WTC11 (cell line): ENCODE data around the gene TIGAR. TPM values are rescaled to one million over a fixed set of nuclear protein-coding genes. Genes with fewer than 3 reads are reported as not detected.

ENCODE experiments used
- ATAC-seq: fragments of 200-7000 bp; cut with Tn5 transposase; 2 replicates; pipeline ENCODE4 v1.10.0; 2021; ENCODE audit warnings: mild to moderate bottlenecking, moderate library complexity
- CTCF ChIA-PET: fragments of 300-600 bp; sonication (Branson Sonifier 250); formaldehyde crosslinking; loops from one replicate; lab custom pipeline; 2021; ENCODE audit warnings: antibody characterized with exemption; lab: Charles Lee
- POLR2A ChIA-PET: fragments of 350-600 bp; sonication (Branson Sonifier 250); formaldehyde crosslinking; loops from one replicate; lab custom pipeline; 2021; ENCODE audit warnings: antibody characterized with exemption; lab: Charles Lee
- DNase-seq: peaks from one replicate; pipeline ENCODE4 v3.0.0; 2021; ENCODE audit warnings: low spot score
- H3K27ac Mint-ChIP-seq: 2 replicates; pipeline ENCODE4 v1.8.0; 2021; ENCODE audit warnings: mixed read lengths
- H3K27me3 Mint-ChIP-seq: 2 replicates; pipeline ENCODE4 v1.8.0; 2021; ENCODE audit warnings: low read depth, mild to moderate bottlenecking, moderate library complexity, mixed read lengths
- H3K36me3 Mint-ChIP-seq: 2 replicates; pipeline ENCODE4 v1.8.0; 2021; ENCODE audit warnings: mixed read lengths
- H3K4me1 Mint-ChIP-seq: 2 replicates; pipeline ENCODE4 v1.8.0; 2022; ENCODE audit warnings: mixed read lengths
- H3K4me3 Mint-ChIP-seq: 2 replicates; pipeline ENCODE4 v1.8.0; 2021; ENCODE audit warnings: mild to moderate bottlenecking, moderate library complexity, mixed read lengths
- H3K9me3 Mint-ChIP-seq: 2 replicates; pipeline ENCODE4 v1.8.0; 2021; ENCODE audit warnings: mixed read lengths
- ATF6 ChIP-seq: sonication (generic); formaldehyde crosslinking; IDR thresholded peaks from 2 replicates; pipeline ENCODE4 v1.8.1; 2023; ENCODE audit warnings: mild to moderate bottlenecking, missing genetic modification reagents
- ESRRA ChIP-seq: sonication (generic); formaldehyde crosslinking; IDR thresholded peaks from 2 replicates; pipeline ENCODE4 v1.8.1; 2022; ENCODE audit warnings: mild to moderate bottlenecking, missing genetic modification reagents, borderline replicate concordance
- FOXP4 ChIP-seq: sonication (generic); formaldehyde crosslinking; IDR thresholded peaks from 2 replicates; pipeline ENCODE4 v1.8.0; 2022; ENCODE audit warnings: mild to moderate bottlenecking, missing genetic modification reagents
- GABPB1 ChIP-seq: sonication (generic); formaldehyde crosslinking; IDR thresholded peaks from 2 replicates; pipeline ENCODE4 v1.8.1; 2023; ENCODE audit warnings: mild to moderate bottlenecking, missing genetic modification reagents
- IRF2 ChIP-seq: sonication (generic); formaldehyde crosslinking; IDR thresholded peaks from 2 replicates; pipeline ENCODE4 v1.8.0; 2022; ENCODE audit warnings: low read depth, missing genetic modification reagents, borderline replicate concordance
- JAZF1 ChIP-seq: fragments of 250-450 bp; sonication (Bioruptor Pico); IDR thresholded peaks from 2 replicates; pipeline ENCODE4 v1.9.0; 2021; ENCODE audit warnings: moderate library complexity, mild to moderate bottlenecking, inconsistent platforms
- MYBL2 ChIP-seq: sonication (generic); formaldehyde crosslinking; IDR thresholded peaks from 2 replicates; pipeline ENCODE4 v1.8.1; 2023; ENCODE audit warnings: mild to moderate bottlenecking, moderate library complexity, missing genetic modification reagents
- SP1 ChIP-seq: sonication (generic); formaldehyde crosslinking; conservative IDR thresholded peaks from 2 replicates; pipeline ENCODE4 v1.8.1; 2022; ENCODE audit warnings: missing genetic modification reagents
- TCF7 ChIP-seq: sonication (generic); formaldehyde crosslinking; IDR thresholded peaks from 2 replicates; pipeline ENCODE4 v1.8.0; 2022; ENCODE audit warnings: mild to moderate bottlenecking, low read depth, missing genetic modification reagents, moderate library complexity
- TEAD1 ChIP-seq: sonication (generic); formaldehyde crosslinking; IDR thresholded peaks from 2 replicates; pipeline ENCODE4 v1.8.0; 2022; ENCODE audit warnings: mild to moderate bottlenecking, missing genetic modification reagents
- ZBTB21 ChIP-seq: sonication (generic); formaldehyde crosslinking; IDR thresholded peaks from 2 replicates; pipeline ENCODE4 v1.8.1; 2023; ENCODE audit warnings: mild to moderate bottlenecking, missing genetic modification reagents, borderline replicate concordance
- ZBTB43 ChIP-seq: sonication (generic); formaldehyde crosslinking; IDR thresholded peaks from 2 replicates; pipeline ENCODE4 v1.8.1; 2023; ENCODE audit warnings: mild to moderate bottlenecking, missing genetic modification reagents
- ZNF138 ChIP-seq: sonication (generic); formaldehyde crosslinking; conservative IDR thresholded peaks from 2 replicates; pipeline ENCODE4 v1.8.1; 2022; ENCODE audit warnings: mild to moderate bottlenecking, moderate library complexity, missing genetic modification reagents
- ZNF232 ChIP-seq: sonication (generic); formaldehyde crosslinking; IDR thresholded peaks from 2 replicates; pipeline ENCODE4 v1.8.0; 2022; ENCODE audit warnings: mild to moderate bottlenecking, missing genetic modification reagents
- ZNF396 ChIP-seq: fragments of 250-450 bp; sonication (Bioruptor Pico); IDR thresholded peaks from 2 replicates; pipeline ENCODE4 v1.8.0; 2021; ENCODE audit warnings: mild to moderate bottlenecking, moderate library complexity, borderline replicate concordance
- total RNA-seq: library from RNA; stranded (reverse); gene quantifications from 3 replicates; pipeline ENCODE4 v1.2.3, GENCODE V29; 2021
- TF ChIP-seq, protein P1 (sequence below): sonication (generic); formaldehyde crosslinking; conservative IDR thresholded peaks from 2 replicates; pipeline ENCODE4 v1.8.1; 2022; ENCODE audit warnings: mild to moderate bottlenecking, missing genetic modification reagents
- TF ChIP-seq, protein P2 (sequence below): sonication (generic); formaldehyde crosslinking; conservative IDR thresholded peaks from 2 replicates; pipeline ENCODE4 v1.8.1; 2023; ENCODE audit warnings: mild to moderate bottlenecking, low read depth, missing genetic modification reagents, moderate library complexity
- TF ChIP-seq, protein P3 (sequence below): fragments of 250-450 bp; sonication (Bioruptor Pico); IDR thresholded peaks from 2 replicates; pipeline ENCODE4 v1.9.0; 2021; ENCODE audit warnings: moderate library complexity, mild to moderate bottlenecking, inconsistent platforms, borderline replicate concordance

TIGAR gene
- total RNA-seq, 1 experiment from 2014 or later: 26.7 TPM

- ChIA-PET POLR2A (interaction anchor here (0.5 to 4.3 kb wide), 14 partner anchors 8 to 480 kb away, joined by 3 to 45 read pairs (median 4); no protein-coding TSS in a partner anchor), CTCF (interaction anchor here (0.6 to 3.7 kb wide), 16 partner anchors 11 to 308 kb away, joined by 3 to 22 read pairs (median 4); partner anchors contain the start of gene FGF23)
- peak; percentile 82 for DNase-seq
- TF ChIP-seq SP1 (CRISPR knock-in tag) (no peak; the same call in 1 of the 2 replicates), GABPB1 (CRISPR knock-in tag) (no peak), ZNF396 (no peak), ZBTB21 (0 out of 2 replicates have a peak, but pooled peaks have one; percentile 54), JAZF1 (CRISPR knock-in tag) (no peak), ZBTB43 (CRISPR knock-in tag) (peak; percentile 97), FOXP4 (no peak), IRF2 (CRISPR knock-in tag) (peak; percentile 86; the same call in 1 of the 2 replicates), ESRRA (no peak), MYBL2 (no peak), ATF6 (CRISPR knock-in tag) (no peak), ZNF232 (no peak), ZNF138 (peak; percentile 77; the same call in 1 of the 2 replicates), TCF7 (CRISPR knock-in tag) (peak; percentile 92; the same call in 1 of the 2 replicates), TEAD1 (CRISPR knock-in tag) (no peak)
- TF ChIP-seq, protein P1, sequence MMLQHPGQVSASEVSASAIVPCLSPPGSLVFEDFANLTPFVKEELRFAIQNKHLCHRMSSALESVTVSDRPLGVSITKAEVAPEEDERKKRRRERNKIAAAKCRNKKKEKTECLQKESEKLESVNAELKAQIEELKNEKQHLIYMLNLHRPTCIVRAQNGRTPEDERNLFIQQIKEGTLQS: peak; percentile 47; the same call in 1 of the 2 replicates
- TF ChIP-seq, protein P2, sequence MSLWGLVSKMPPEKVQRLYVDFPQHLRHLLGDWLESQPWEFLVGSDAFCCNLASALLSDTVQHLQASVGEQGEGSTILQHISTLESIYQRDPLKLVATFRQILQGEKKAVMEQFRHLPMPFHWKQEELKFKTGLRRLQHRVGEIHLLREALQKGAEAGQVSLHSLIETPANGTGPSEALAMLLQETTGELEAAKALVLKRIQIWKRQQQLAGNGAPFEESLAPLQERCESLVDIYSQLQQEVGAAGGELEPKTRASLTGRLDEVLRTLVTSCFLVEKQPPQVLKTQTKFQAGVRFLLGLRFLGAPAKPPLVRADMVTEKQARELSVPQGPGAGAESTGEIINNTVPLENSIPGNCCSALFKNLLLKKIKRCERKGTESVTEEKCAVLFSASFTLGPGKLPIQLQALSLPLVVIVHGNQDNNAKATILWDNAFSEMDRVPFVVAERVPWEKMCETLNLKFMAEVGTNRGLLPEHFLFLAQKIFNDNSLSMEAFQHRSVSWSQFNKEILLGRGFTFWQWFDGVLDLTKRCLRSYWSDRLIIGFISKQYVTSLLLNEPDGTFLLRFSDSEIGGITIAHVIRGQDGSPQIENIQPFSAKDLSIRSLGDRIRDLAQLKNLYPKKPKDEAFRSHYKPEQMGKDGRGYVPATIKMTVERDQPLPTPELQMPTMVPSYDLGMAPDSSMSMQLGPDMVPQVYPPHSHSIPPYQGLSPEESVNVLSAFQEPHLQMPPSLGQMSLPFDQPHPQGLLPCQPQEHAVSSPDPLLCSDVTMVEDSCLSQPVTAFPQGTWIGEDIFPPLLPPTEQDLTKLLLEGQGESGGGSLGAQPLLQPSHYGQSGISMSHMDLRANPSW (CRISPR knock-in tag): no peak
- TF ChIP-seq, protein P3, sequence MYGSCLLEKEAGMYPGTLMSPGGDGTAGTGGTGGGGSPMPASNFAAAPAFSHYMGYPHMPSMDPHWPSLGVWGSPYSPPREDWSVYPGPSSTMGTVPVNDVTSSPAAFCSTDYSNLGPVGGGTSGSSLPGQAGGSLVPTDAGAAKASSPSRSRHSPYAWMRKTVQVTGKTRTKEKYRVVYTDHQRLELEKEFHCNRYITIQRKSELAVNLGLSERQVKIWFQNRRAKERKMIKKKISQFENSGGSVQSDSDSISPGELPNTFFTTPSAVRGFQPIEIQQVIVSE: no peak
- Mint-ChIP-seq H3K36me3 (peaks cover 17% of the 10 kb centered on the region), H3K4me1 (peaks cover 34% of the 10 kb centered on the region), H3K27ac (peak overlapping the region; percentile 91; the same call in 1 of the 2 replicates), H3K27me3 (peaks cover 23% of the 10 kb centered on the region), H3K4me3 (peak overlapping the region; percentile 91), H3K9me3 (no peaks in the 10 kb centered on the region)
- ATAC-seq: peak; percentile 22
These were observed 49.1 kb upstream of the TIGAR start for GRCh38 chr12:4271717-4272423.
